GF-D8 (cell line): ENCODE measurements around the gene RAD9A.

Experiments used
- DNase-seq: peaks from one replicate; lab custom pipeline; 2025; lab: John Stamatoyannopoulos, UW

Gene RAD9A

DNA sequence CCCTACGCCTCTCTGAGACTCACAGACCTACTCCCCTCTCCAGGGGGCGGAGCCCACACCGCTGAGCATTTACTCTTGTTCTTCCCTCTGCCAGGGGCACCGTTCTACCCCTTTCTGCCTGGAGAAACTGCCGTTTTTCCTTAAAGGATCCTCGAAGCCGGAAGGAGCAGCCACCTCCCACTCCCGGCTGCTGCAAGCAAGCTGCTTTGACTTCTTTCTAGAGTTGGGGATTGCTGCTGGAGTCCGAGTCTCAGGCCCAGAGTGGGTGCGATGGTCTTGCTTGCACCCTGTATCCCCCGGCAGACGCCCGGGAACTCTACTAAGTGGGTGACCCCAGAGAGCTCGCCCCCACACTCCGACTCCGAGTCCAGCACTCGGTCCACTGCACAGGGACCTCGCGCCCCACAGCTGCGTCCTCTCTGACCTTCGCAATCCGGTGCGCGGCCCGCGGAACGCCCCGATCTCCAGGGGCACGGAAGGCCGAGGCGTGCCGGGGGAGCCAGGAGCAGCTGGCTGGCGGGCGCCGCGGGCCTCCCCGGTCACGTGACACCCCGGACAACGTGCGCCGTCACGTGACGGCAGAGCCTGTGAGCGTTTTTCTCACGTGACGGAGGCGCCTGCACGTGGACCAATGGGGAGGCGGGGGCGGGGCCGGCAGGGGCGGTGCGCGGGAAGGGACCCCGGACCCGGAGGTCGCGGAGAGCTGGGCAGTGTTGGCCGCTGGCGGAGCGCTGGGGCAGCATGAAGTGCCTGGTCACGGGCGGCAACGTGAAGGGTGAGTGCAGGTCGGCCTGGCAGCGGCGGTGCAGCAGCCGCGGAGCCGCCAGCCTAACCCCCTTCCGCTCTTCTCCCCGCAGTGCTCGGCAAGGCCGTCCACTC, at the start of gene RAD9A:
Gene RAD9A, plus strand, starts transcription at position 683 of the 879 bp plus-strand sequence. Its CDS starts 59 bp downstream, at position 742.
- DNase-seq = peak; percentile 81

DNA sequence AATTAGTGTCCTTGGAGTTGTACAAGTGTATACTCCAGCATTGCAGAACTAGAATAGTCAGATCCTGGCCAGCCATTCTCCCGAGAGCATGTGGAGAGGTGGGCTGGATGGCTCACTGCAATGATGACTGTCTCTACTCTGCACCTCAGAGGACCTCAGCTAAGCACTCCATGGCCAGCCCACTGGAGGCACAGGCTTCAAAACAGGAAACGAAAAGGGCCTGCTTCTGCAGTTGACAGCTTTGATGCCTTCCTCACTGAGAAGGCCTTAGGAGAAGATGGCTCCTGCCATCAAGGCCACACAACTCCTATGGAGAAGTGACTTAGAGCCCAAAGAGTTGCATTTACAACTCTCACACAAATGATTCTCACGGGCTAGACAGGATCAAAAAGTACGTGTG, 47.5 kb upstream of the RAD9A start:
- DNase-seq = no peak

DNA sequence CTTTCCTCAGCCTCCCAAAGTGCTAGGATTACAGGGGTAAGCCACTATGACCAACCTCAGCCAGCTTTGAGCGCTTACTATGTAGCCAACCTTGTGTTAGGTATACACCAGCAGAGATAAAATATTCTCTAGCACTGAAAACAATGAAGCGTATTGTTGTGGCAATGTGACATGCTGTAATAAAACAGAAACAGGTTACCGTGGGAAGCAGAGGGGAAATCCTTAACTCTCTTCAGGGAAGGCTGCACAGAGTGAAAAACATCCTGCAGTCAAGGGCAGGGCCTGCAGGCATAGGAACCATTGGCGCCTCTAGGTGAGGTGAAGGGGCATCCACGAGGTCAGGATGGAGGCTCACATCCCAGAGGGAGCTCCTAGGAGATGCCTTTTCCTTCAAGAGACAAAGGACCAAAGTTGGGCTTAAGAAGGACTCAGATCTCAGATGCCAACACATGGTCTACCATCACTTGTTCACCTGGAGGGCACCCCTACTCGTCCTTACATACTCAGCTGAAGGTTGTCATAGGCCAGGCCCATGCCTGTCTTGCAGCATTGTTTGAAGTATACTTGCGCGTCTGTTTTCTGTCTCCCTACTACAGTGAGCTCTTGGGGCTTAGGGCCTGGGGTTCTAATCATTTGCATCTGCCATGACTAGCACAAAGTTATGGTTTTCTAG, 46.4 kb upstream of the RAD9A start:
- DNase-seq = no peak

DNA sequence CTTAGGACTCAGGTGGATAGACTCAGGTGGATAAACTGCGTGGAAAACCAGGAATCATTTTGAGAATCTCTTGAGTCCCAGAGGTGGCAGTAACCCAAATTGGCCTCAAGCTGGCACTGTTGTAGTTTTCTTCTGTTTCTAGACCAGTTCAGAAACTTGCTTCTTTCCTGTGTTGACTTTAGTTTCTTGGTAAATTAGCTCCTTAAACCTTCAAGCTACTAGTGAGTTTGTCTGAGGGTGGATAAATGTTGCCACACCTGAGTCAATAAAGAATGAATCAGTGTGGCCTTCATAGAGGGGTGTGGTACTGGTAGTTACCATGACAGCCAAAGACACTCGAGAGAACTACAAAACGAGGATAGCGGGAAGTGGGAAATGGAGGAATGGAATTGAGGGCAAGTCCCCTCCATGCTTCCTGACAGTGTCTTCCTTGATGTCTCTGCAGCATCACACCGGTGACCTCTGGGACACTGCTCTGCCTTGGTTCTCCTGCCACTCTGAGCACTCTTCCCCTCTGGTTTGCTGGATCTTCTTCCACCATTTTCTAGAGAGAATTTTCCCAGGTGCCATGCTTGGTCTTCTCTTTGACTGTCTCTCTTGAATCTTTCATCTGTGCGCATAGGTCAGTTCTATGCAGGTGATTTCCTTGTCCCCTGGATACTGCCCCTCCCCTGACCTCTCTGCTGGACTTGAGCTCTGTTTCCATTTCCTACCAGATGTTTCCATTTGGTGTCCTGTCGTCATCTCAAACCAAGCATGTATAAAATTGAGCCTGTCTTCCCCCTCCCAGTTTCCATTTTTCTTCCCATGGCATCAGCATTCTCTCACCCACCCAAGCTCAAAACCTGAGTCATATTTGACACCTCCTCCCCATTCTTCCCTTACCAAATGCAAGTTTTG, 45.6 kb upstream of the RAD9A start:
- no peak for DNase-seq

DNA sequence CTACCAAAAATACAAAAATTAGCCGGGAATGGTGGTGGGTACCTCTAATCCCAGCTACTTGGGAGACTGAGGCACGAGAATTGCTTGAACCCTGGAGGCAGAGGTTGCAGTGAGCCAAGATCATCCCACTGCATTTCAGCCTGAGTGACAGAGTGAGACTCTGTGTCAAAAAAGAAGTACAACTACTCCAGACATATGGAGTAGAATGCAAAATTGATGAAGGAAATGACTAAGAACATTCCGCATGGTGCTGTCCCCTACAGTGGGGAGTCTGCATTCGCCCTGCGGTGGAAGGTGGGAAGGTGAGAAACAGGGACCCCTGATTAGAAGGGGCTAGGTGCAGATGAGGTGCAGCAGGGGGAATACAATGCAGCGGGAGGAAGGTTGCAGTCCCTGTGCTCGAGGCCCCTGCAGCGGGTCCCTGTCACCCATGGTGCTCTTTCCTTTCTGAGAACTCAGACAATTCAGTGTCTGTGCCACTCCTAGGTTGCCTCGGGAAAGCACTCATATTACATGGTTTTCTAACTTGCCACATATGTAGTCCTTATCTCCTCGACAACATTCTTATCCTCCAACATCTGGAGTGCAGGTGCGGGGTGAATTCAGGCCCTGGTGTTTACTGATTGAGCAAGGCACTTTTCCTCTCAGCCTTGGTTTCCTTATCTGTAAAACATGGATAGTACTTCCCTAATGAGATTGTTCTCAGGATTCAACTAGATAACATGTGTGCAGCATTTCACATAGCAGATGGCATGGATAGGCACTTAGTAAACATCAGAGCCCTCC, 43.6 kb upstream of the RAD9A start:
- peak; percentile 88 for DNase-seq

DNA sequence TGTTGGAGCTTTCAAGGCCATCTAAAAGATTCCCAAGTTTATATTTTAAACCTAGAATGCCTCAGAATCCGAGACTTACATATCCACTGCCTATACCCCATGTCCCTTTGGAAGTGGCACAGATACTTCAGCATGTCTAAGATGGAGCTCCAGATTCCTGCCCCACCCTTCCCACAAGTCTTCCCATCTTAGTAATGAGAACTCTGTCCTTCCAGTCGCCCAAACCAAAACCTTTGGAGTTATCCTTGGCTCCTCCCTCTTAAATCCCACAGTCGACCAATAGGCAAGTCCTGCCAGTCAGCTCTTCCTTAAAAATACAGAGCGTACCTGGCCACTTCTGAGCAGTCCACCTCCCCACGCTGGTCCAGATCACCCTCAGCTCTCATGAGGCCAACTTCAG, 42.8 kb upstream of the RAD9A start:
- DNase-seq = no peak

DNA sequence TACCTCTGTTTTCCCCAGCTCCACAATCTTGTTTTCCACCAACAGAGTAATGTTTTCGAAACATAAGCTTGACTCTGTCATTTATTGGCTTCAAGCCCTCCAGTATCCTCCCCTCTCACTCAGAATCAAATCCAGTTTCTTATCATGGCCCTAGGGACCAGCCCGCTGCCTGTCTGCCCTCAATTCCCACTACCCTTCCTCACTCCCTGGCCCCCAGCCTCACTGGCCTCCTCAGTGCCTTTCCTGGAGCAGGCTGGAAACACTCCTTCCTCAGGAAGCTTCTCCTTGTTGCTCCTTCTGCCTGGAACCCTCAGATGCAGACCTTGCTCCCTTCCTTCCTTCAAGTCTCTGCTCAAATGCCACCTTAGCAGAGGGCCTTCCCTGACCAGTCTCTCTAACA, 42.3 kb upstream of the RAD9A start:
- DNase-seq = no peak

DNA sequence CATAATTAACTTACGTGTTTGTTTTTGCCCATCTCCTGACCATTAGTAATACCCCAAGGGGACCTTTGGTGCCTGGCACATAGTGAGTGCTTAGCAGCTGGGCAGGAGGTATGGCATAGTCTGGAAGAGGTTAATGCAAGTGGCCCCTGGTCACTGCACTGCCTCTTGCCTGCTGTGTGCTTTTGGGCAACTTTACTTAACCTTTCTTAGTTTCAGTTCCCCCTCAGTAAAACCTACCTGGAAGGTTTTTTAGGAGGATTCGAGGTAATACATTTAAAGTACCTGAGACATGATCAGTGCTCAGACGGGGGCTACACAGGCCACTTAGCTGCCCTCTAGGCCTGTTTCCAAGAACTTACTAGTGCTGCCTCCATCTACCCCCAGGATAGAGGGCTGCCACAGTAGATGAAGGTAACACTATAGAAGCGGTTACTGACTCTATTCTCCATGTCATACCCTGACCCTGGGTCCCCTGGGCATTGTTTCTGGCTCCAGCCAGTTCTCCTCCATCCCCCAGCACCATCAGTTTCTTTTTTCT, 41.8 kb upstream of the RAD9A start:
- no peak for DNase-seq

DNA sequence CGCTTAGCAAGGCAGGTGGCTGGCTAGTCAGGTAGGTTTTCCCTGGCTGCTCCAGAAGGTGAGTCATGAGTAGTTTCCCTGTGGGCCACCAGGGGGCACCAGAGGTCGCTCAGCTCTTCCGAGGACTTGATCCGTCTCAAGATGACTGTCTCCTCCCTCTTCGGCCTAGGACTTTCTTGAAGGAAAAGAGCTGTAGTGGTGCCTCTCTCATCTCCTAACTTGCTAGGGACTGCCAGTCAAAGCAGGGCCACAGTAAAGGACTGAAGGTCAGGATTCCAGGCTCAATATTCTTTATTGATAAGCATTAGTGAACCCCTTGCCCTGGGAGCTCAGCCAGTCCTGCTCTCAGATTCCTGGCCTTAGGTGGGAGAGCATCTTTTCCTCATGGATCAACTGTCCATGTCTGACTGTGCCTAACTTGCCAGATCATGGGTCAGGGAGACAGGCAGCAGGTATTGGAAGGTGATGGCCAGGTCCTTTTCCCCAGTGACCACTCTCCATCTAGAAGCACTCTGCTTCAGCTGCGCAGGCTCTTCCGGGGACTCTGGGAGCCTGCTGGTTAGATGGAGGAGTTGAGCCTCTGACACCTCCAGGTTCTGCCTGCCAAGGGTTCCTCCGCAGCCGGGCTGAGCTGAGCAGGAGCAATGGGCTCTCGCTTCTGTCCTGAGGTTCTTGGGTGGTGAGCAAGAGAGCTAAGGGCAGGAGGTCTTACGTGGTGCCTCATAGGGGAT, 40.3 kb upstream of the RAD9A start:
- DNase-seq = peak; percentile 17

DNA sequence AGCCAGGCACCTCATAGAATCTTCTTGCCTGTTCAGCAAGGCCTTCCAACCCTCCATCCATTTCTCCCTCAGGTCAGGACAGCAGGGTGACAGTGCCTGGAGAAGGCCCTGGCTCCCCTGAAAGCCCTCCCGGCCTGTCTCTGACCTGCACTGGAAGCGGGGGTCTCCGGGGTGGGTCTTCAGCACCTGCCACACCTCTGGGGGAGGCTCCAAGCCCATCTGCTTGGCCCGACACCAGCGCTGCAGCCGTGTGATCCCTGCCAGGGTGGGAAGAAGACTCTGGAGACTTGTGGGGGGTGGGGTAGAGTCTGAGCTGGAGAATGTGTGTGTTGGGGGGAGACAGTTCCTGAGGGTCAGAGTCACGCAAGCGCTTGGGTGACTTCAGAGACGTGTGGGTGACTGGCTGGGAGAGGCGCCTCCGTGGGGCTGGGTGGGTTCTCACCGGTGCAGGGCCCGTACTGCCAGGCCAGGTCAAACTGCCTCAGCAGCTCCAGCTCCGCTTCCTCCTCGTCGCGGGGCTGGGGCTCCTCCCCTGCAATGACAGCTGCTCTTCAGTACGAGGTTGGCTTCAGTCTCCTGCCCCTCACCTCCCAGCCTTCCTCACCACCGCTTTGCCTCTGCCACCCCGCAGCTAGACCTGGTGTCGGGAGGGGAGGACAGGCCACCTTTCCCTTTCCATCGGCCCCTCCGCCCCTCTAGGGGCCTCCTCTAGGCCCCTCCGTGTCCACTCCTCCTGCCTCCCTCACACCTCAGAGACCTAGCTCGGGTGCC, 39.1 kb upstream of the RAD9A start:
- peak; percentile 41 for DNase-seq

DNA sequence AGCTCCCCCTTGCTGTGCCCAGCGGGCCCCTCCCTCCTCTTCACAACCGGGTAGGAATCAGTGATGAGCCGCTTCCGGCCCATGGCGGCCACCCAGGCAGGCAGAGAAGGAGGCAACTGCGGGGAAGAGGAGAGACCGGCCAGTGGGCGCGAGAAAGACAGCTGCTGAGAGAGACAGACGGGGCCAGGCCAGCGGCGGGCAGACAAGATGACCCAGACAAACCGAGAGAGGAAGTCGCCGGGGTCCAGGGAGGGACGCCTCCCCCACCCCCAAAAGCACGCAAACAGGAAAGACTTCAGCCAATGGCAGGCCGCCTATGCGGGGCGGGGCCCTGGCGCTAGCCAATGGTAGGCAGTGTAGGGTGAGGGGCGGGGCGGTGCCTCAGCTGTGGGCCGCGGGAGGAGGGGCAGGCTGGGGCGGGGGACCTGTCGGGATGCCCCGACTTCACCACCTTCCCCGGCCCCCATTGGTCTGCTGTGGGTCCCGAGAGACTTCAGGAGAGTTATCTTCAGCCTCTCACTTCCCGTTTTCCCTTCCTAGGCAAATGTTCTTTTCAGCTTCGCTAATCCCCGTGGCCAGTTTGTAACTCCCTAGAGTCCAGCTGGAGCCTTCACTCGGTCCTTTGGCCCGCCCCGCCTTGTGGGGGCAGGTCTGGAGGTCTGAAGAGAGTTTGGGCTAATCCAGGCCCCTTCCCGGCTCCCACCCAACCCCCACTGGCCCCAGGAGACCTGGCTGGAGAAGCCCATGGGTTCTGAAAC, 38.3 kb upstream of the RAD9A start, which contains the start of gene POLD4:
Gene POLD4, minus strand, starts transcription at position 230 of the 758 bp plus-strand sequence. Its CDS starts 147 bp downstream, at position 83.
- DNase-seq = peak; percentile 93

DNA sequence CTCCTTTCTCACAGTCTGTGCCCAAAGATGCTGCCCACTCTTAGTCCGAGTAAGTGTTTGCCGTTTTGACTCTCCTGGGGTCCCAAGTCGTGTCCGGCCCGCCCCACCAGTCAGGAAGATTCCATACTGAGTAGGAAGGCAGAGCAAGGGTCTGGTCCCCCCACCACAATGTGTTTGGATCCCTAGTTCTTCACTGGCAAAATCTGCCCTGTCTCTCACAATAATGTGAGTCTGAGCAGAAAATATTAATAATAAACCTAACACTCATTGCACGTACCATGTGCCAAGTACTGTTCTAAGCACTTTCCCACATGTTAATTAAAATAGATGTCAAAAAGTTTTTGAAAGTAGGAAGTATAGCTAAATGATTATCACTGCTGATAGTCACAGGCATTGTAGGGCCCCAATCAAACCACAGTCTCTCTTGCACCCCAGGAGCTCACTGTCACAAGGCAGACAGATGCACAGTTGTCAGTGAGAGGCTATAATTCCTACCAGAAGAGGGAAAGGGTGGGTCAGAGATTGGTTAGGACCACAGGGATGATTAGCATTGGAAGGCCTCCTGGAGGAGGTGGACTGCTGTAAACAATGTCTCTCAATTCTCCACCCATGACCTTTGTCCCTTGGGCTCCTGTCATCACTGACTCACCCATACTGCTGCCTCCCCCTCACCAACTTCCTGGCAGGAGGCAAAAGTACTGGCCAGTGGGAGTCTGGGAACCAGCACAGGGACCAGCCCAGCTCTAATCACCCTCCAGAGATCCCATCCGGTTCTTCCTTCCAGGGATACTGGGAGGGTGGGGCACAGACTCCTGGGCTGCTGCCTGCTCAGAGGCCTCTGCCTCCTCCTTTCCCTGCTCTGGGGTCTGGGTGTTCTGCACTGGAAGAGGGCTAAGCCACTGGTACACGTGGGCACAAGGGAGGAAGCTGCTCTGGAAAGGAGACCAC, 37.4 kb upstream of the RAD9A start:
- DNase-seq = no peak

DNA sequence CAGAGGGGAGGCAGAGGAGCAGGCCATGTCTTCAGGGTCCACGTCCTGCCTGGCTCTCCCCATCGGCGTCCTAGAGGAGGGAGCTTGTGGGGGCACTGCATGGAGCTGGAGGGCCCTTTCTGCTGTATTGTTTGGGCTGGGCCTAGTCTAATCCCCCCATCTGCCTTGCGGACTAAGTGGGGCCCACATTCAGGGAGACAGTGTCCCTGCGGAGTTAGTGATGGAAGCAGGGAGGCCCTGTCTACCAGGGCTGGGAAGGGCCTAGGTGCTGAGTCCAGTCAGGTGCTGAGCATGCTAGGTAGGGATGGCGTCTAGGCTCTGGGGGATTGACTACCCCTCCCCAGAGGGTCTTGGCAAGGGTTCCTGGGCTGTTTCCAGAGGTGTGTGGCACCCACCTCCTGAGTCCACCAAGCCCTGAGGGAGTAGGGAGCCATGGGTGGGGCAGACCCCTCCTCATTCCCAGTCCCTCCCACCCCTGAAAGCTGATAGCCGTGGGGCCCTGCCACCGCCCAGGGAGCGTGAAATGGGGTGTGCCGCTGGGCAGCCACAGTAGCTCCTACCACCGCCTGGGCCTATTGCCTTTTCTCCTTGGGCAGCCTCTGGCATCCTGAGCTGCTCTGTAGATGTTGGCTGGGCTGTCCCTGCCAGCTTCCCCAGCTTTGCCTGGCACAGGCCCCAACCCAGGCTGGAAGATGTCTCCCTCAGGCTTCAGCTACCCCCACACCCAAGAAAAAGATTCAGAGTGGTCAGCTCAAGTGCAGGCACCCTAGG, 36.6 kb upstream of the RAD9A start:
- no peak for DNase-seq

DNA sequence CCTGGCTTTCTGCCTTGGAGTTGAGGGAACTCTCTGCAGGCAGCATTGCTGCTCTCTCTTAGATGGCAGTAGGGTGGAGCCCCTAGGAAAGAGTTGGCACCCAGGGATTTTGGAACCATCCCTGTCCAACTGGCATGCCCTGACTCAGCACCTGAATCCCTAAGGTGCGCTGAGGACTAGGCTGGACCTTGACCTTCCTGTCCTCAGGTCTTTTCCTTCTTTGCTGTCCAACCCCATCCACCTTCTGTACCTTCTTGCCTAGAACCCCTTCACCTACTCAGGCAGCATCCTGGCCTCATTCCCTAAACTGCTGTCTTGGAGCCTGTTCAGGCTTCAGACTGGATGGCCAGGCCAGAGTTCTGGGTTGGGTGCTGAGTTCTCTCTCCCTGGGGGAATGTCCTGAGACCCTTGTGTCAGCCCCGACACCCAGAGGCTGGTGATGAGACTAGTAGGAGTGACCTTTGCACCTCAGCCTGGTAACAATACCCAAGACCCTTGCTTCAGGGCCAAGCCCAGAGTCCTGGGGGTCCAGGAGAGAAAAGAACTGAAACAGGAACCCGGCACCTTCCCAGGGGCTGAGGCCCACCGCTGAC, 35.9 kb upstream of the RAD9A start:
- no peak for DNase-seq

DNA sequence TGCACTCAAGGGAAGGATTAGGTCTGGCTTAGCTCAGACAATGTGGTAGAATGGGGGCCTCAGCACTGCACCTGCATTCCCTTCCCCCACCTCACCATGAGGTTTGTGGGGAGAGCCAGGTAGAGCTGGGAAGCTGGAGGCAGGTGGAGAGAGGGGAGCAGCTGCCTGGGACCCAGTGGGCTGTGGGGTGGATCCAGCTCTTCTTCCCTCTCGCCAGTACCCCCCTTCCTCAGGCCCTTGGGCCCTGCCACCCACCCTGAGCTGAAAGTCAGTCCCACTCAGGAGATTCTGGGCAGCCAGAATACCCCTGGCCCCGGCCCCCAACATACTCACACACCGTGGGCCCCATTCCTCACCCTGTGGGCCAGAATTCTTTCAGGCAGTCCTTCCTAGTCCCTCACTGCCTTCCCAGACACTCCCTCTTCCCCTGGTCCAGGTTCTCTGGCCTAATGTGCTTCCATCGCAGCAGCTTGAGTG, 35.4 kb upstream of the RAD9A start:
- DNase-seq = no peak

DNA sequence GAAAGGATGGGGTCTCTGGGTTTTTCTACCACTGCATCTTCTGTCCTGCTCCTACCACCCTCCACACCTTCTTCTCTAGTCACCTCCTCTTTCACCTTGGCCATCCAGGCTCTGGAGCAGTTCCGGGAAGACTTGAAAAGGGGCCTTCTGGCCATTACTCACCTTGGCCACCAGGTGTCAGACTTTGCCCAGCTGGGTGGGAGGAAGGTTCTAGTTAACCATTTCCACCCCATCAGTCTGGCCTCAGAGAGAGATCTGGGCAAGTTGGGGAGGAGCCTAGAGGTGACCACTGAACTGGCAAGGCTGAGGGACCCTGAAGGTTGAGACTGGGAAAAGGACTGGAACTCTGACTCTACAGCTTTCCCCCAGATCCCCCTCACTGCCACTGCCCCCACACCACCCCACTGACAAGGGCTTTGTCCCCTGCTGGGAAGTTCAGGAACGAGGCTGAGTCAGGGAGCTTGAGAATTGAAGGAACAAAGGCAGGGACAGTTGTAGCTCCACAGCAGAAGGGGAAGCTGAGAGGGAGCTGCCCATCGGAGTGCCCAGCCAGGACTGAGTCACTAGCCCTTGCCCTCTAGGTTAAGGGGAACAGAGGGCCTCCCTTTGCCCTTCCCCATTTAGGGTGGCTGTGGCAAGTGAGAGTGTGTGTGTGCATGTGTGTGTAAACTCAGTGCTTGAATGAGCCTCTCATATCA, 34.8 kb upstream of the RAD9A start:
- DNase-seq = peak; percentile 41
